NB4 (cell line): ENCODE measurements around the gene KDM4F.

ENCODE experiments used
- DNase-seq: peaks from one replicate; pipeline ENCODE4 v3.0.0; 2010; ENCODE audit warnings: low read depth
- H3K4me3 ChIP-seq: one replicate; pipeline ENCODE4 v1.5.1; 2011; ENCODE audit warnings: mild to moderate bottlenecking, low read depth, low read length, moderate library complexity
- MYC ChIP-seq: IDR thresholded peaks from 2 replicates; pipeline ENCODE4 v1.6.1; 2011; ENCODE audit warnings: low read depth, low read length
- POLR2A ChIP-seq: IDR thresholded peaks from 2 replicates; pipeline ENCODE4 v1.6.1; 2011; ENCODE audit warnings: mild to moderate bottlenecking; ENCODE audit not compliant: insufficient read length; ENCODE audit errors: extremely low read depth
- TF ChIP-seq, protein P1 (sequence below): IDR thresholded peaks from 2 replicates; pipeline ENCODE4 v1.6.1; 2011; ENCODE audit warnings: low read depth, low read length
- TF ChIP-seq, protein P2 (sequence below): IDR thresholded peaks from one replicate; pipeline ENCODE4 v1.5.1; 2012; ENCODE audit warnings: low read depth, low read length

KDM4F gene

GRCh38 chr11:95055283-95055897 is 6.2 kb downstream of the KDM4F start:
- DNase-seq = no peak
- TF ChIP-seq, protein P1, sequence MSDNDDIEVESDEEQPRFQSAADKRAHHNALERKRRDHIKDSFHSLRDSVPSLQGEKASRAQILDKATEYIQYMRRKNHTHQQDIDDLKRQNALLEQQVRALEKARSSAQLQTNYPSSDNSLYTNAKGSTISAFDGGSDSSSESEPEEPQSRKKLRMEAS = no peak
- TF ChIP-seq MYC (no peak), POLR2A (no peak)
- TF ChIP-seq, protein P2, sequence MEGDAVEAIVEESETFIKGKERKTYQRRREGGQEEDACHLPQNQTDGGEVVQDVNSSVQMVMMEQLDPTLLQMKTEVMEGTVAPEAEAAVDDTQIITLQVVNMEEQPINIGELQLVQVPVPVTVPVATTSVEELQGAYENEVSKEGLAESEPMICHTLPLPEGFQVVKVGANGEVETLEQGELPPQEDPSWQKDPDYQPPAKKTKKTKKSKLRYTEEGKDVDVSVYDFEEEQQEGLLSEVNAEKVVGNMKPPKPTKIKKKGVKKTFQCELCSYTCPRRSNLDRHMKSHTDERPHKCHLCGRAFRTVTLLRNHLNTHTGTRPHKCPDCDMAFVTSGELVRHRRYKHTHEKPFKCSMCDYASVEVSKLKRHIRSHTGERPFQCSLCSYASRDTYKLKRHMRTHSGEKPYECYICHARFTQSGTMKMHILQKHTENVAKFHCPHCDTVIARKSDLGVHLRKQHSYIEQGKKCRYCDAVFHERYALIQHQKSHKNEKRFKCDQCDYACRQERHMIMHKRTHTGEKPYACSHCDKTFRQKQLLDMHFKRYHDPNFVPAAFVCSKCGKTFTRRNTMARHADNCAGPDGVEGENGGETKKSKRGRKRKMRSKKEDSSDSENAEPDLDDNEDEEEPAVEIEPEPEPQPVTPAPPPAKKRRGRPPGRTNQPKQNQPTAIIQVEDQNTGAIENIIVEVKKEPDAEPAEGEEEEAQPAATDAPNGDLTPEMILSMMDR = no peak
- H3K4me3 ChIP-seq = no peak overlapping the region

DNA sequence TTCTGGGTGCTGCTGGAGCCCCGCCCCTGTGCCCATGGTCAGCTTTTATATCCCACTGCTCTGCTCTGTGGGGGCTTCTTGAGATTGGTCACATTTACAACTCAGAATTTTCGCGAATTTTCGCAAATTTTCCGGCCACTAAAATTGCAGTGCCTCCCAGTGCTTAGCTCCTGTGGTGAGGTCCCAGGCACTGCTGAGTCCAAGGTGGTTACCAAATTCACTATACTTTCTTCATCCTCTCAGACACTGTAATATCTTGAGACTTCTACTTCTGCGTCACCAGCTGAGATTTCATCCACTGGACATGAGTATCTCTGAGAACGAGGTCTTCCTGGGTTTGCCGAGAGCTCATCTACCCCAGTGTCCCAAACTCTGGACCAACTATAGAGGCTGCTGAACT is 8.7 kb downstream of the KDM4F start:
- TF ChIP-seq, protein P2 = no peak
- no peak for TF ChIP-seq POLR2A
- TF ChIP-seq, protein P1 = no peak
- TF ChIP-seq MYC = no peak
- DNase-seq = no peak
- no peak overlapping the region for H3K4me3 ChIP-seq

DNA sequence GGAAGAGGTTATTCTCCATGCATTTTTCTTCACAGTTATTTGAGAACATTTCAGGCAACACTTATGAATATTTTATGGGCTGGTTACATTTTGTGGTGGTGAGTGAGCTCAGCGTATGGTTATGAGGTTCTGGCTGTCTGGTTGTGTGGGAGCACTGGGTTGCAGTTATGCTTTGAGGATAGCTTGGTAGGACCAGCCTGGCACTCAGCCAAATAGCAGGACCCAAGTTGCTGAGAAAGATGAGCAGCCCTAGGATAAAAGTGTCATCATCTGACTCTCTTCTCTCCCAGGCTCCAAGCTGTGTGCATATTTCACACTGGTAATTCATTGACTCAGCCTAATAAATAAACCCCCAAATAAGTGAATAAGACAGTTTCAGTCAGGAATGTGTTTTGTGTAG is 9.4 kb downstream of the KDM4F start:
- TF ChIP-seq, protein P2 = no peak
- TF ChIP-seq, protein P1 = no peak
- no peak for TF ChIP-seq POLR2A
- TF ChIP-seq MYC = no peak

DNA sequence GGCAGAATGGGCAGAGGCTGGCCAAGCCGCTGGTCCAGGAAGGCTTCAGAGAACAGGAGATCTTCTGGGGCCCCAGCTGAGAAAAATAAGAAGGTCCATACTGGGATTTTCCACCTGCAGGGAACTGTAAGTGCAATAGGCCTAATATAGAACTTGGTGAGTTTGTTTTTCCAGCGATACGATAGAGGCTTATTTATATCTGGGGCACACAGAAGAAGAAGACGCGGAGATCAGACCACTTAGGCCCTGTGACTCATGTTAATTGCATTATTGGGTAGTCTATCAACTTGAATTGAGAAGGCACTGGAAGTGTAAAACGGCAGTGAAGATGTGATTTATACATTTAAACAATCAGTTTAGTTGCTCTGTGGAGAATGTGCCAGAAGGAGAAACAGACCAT is 9.8 kb downstream of the KDM4F start:
- TF ChIP-seq MYC = no peak
- TF ChIP-seq, protein P1 = no peak
- no peak overlapping the region for H3K4me3 ChIP-seq
- DNase-seq = no peak

More for the DNA sequence above, 9.4 kb downstream of the KDM4F start:
- no peak for DNase-seq
- no peak overlapping the region for H3K4me3 ChIP-seq

GRCh38 chr11:95065336-95065735 is 16.1 kb downstream of the KDM4F start:
- no peak for DNase-seq
- no peak for TF ChIP-seq POLR2A
- TF ChIP-seq, protein P1 = no peak
- TF ChIP-seq MYC = no peak
- TF ChIP-seq, protein P2 = no peak

GRCh38 chr11:95066716-95067038 is 17.5 kb downstream of the KDM4F start, which contains the start of gene SRSF8:
Gene SRSF8 (plus strand): TSS chr11:95066919. CDS start chr11:95067227, 308 bp downstream.
- no peak for DNase-seq
- H3K4me3 ChIP-seq = peak within 1 kb of the TSS; percentile 93
- TF ChIP-seq, protein P2 = no peak
- TF ChIP-seq, protein P1 = no peak
- TF ChIP-seq POLR2A = no peak
- no peak for TF ChIP-seq MYC

More at GRCh38 chr11:95065336-95065735, 16.1 kb downstream of the KDM4F start:
- H3K4me3 ChIP-seq = no peak overlapping the region
